A673 (cell line): Measurements from ENCODE around the gene SOX15. TPM values are rescaled to one million over a fixed set of nuclear protein-coding genes. Genes with fewer than 3 reads are reported as not detected.
A peak's percentile ranks its signal among the peaks of the same experiment; 100 is the strongest.

Experiments used
- BruUV-seq: library from RNA; stranded (reverse); fragments of 400-500 nt; replicated peaks from 2 replicates; lab custom pipeline; 2021; lab: Mats Ljungman, UMichigan
- CTCF ChIA-PET: fragments of 300-600 bp; sonication (Branson Sonifier 250); formaldehyde crosslinking; loops from one replicate; lab custom pipeline; 2022; ENCODE audit warnings: antibody characterized with exemption; lab: Charles Lee
- POLR2A ChIA-PET: fragments of 300-600 bp; sonication (Branson Sonifier 250); formaldehyde crosslinking; loops from one replicate; lab custom pipeline; 2022; ENCODE audit warnings: antibody characterized with exemption; ENCODE audit not compliant: low non-redundant PET; lab: Charles Lee
- DNase-seq: peaks from one replicate; pipeline ENCODE4 v3.0.0-alpha.2; 2015; ENCODE audit warnings: low spot score
- H3K27ac ChIP-seq: fragments of 200-600 bp; sonication (generic); 2 replicates; pipeline ENCODE4 v1.5.1; 2016; ENCODE audit warnings: mixed run types, low read depth, mild to moderate bottlenecking, mixed read lengths, antibody characterized with exemption, low read length; ENCODE audit not compliant: poor library complexity, severe bottlenecking
- H3K27me3 ChIP-seq: fragments of 200-600 bp; sonication (generic); replicated peaks from 2 replicates; pipeline ENCODE4 v1.6.1; 2017; ENCODE audit warnings: mixed run types, low read depth, mild to moderate bottlenecking, mixed read lengths, antibody characterized with exemption, low read length; ENCODE audit not compliant: insufficient read depth, poor library complexity
- H3K36me3 ChIP-seq: fragments of 200-600 bp; sonication (generic); 2 replicates; pipeline ENCODE4 v1.6.1; 2016; ENCODE audit warnings: mixed run types, mild to moderate bottlenecking, mixed read lengths, antibody characterized with exemption, low read length; ENCODE audit not compliant: insufficient read depth, poor library complexity, severe bottlenecking
- H3K4me1 ChIP-seq: fragments of 200-600 bp; sonication (generic); 2 replicates; pipeline ENCODE4 v1.6.1; 2017; ENCODE audit warnings: mixed run types, mild to moderate bottlenecking, mixed read lengths, antibody characterized with exemption, low read length; ENCODE audit not compliant: insufficient read depth, poor library complexity, severe bottlenecking
- H3K4me3 ChIP-seq: fragments of 200-600 bp; sonication (generic); 2 replicates; pipeline ENCODE4 v1.5.1; 2016; ENCODE audit warnings: low read depth, mixed run types, mild to moderate bottlenecking, mixed read lengths, low read length; ENCODE audit not compliant: poor library complexity, severe bottlenecking
- H3K9me3 ChIP-seq: fragments of 200-600 bp; sonication (generic); 2 replicates; pipeline ENCODE4 v1.6.1; 2016; ENCODE audit warnings: mixed run types, low read depth, mild to moderate bottlenecking, mixed read lengths, antibody characterized with exemption, low read length; ENCODE audit not compliant: poor library complexity, severe bottlenecking
- EZH2 ChIP-seq: fragments of 200-600 bp; sonication (generic); IDR thresholded peaks from 2 replicates; pipeline ENCODE4 v1.6.1; 2017; ENCODE audit warnings: borderline replicate concordance, low read depth, mild to moderate bottlenecking, mixed read lengths, antibody characterized with exemption, low read length; ENCODE audit not compliant: poor library complexity, severe bottlenecking
- intact Hi-C: fragments of 100-400 bp; cut with micrococcal nuclease; formaldehyde crosslinking; loops from one replicate; pipeline ENCODE4 v1.10.0; 2022; ENCODE audit not compliant: unreplicated experiment
- total RNA-seq: library from RNA; stranded (reverse); gene quantifications from 2 replicates; pipeline ENCODE4 v1.2.3, GENCODE V29; 2021
- TF ChIP-seq, protein P1 (sequence below): fragments of 300-800, 200-600 bp; sonication (generic); conservative IDR thresholded peaks from 2 replicates; pipeline ENCODE4 v1.5.1; 2017; ENCODE audit warnings: low read depth, mild to moderate bottlenecking, antibody characterized with exemption, low read length, moderate library complexity, mixed read lengths

SOX15 gene
- total RNA-seq, 1 experiment from 2014 or later: 1.3 TPM

DNA sequence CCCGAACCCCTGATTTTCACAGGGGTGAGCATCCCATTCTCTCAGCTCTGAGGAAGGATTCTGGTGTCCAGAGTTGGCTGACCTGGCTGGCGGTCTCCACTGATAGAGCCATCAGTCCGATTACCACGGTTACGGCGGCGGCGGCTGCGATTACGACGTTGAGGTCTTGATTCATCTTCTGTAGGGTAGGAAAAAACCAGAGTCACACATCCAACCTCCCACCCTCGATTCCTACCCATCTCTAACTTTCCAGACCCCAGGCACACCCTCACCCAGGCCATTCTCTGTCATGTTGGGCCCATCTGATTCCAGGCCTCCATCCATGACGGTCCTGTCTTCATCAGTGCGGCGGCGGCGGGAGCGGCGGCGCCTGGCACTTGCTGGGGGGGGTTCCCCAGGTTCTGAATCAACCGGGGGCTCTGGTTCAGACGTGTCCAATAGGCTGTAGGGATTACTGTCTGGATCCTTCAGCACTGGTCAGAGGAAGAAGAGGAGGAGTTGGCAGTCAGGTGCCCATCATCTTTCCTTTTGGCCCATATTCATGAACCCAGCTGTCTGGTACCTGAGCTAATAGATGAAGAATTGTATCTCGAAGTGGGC, 2.6 kb upstream of the SOX15 start:
- CTCF ChIA-PET: no interaction called here
- peaks cover 87% of the 10 kb centered on the region for H3K36me3 ChIP-seq
- no peaks in the 10 kb centered on the region for H3K4me1 ChIP-seq
- POLR2A ChIA-PET: no interaction called here
- TSS peak; percentile 55 for BruUV-seq
- H3K27me3 ChIP-seq: no peaks in the 10 kb centered on the region
- intact Hi-C loops: no loop called here
- H3K27ac ChIP-seq: no peak overlapping the region
- DNase-seq: no peak
- H3K4me3 ChIP-seq: no peak overlapping the region
- no peaks in the 10 kb centered on the region for H3K9me3 ChIP-seq
- TF ChIP-seq, protein P1, sequence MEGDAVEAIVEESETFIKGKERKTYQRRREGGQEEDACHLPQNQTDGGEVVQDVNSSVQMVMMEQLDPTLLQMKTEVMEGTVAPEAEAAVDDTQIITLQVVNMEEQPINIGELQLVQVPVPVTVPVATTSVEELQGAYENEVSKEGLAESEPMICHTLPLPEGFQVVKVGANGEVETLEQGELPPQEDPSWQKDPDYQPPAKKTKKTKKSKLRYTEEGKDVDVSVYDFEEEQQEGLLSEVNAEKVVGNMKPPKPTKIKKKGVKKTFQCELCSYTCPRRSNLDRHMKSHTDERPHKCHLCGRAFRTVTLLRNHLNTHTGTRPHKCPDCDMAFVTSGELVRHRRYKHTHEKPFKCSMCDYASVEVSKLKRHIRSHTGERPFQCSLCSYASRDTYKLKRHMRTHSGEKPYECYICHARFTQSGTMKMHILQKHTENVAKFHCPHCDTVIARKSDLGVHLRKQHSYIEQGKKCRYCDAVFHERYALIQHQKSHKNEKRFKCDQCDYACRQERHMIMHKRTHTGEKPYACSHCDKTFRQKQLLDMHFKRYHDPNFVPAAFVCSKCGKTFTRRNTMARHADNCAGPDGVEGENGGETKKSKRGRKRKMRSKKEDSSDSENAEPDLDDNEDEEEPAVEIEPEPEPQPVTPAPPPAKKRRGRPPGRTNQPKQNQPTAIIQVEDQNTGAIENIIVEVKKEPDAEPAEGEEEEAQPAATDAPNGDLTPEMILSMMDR: no peak
- TF ChIP-seq EZH2: no peak

GRCh38 chr17:7591596-7591995, 1.7 kb upstream of the SOX15 start:
- Histone ChIP-seq H3K4me3 (no peak overlapping the region), H3K27me3 (no peaks in the 10 kb centered on the region), H3K27ac (no peak overlapping the region), H3K36me3 (peaks cover 88% of the 10 kb centered on the region), H3K4me1 (no peaks in the 10 kb centered on the region), H3K9me3 (no peaks in the 10 kb centered on the region)
- DNase-seq: no peak
- no TSS peak for BruUV-seq
- ChIA-PET POLR2A (interaction anchor here (0.6 kb wide), 1 partner anchor 59 kb away, joined by 4 read pairs; the partner anchor contains the start of gene ATP1B2), CTCF (no interaction called here)
- TF ChIP-seq EZH2: no peak
- TF ChIP-seq, protein P1: no peak
- intact Hi-C loops: no loop called here

DNA sequence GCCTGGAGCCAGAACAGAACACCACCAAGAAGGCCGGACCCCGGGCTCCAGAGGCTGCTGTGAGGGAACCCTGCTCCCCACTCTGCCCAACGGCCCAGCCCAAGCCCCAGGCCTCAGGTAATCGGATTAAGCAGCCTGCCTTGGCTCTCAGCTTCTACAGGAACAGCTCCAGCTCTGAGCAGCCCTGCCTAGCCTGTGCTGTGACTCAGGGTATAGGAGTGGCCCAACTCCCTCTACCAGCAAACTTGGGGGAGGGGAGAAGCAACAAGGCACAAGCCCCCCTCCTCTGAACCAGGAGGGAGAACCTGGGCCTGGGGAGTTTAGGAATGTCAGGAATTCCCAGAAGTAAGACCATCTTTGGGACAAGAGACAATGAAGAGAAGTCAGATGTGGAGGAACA, 849 bp upstream of the SOX15 start:
- no TSS peak for BruUV-seq
- TF ChIP-seq, protein P1: no peak
- TF ChIP-seq EZH2: no peak
- ChIA-PET POLR2A (interaction anchor here (1.7 kb wide), 1 partner anchor 97 kb away, joined by 3 read pairs; the partner anchor contains the start of gene WRAP53), CTCF (no interaction called here)
- intact Hi-C loops: no loop called here
- Histone ChIP-seq H3K27ac (peak overlapping the region; percentile 60), H3K36me3 (peaks cover 83% of the 10 kb centered on the region), H3K4me1 (no peaks in the 10 kb centered on the region), H3K9me3 (no peaks in the 10 kb centered on the region), H3K27me3 (no peaks in the 10 kb centered on the region), H3K4me3 (no peak overlapping the region)
- no peak for DNase-seq
